Suprapubic skin (tissue), 4 donors: ENCODE results near the gene CHAF1A.

Source experiments
- EP300 ChIP-seq: sonication (generic); formaldehyde crosslinking; IDR thresholded peaks from one replicate; pipeline ENCODE4 v1.6.1; 2017; ENCODE audit warnings: antibody characterized with exemption
- POLR2A ChIP-seq, 2 donors: fragments of 450-650 bp; IDR thresholded peaks; one replicate each; pipeline ENCODE4 v1.6.1; 2017; ENCODE audit warnings: antibody characterized with exemption in 2 of 2, mild to moderate bottlenecking in 2 of 2, moderate library complexity in 2 of 2
- POLR2AphosphoS5 ChIP-seq, 3 donors: sonication (generic); formaldehyde crosslinking; IDR thresholded peaks; one replicate each; pipeline ENCODE4 v1.6.1; 2017; ENCODE audit warnings: antibody characterized with exemption in 3 of 3
- TF ChIP-seq, protein P1 (sequence below), 2 donors: fragments of 200-600 bp in 1 of 2; fragments of 450-650 bp in 1 of 2; sonication (generic) in 1 of 2; IDR thresholded peaks; one replicate each; pipeline ENCODE4 v1.5.1; 2016 to 2019; ENCODE audit warnings: antibody characterized with exemption in 2 of 2, mild to moderate bottlenecking in 1 of 2, moderate library complexity in 1 of 2

GRCh38 chr19:4405977-4406376 is 3.5 kb downstream of the CHAF1A start:
- TF ChIP-seq, protein P1, sequence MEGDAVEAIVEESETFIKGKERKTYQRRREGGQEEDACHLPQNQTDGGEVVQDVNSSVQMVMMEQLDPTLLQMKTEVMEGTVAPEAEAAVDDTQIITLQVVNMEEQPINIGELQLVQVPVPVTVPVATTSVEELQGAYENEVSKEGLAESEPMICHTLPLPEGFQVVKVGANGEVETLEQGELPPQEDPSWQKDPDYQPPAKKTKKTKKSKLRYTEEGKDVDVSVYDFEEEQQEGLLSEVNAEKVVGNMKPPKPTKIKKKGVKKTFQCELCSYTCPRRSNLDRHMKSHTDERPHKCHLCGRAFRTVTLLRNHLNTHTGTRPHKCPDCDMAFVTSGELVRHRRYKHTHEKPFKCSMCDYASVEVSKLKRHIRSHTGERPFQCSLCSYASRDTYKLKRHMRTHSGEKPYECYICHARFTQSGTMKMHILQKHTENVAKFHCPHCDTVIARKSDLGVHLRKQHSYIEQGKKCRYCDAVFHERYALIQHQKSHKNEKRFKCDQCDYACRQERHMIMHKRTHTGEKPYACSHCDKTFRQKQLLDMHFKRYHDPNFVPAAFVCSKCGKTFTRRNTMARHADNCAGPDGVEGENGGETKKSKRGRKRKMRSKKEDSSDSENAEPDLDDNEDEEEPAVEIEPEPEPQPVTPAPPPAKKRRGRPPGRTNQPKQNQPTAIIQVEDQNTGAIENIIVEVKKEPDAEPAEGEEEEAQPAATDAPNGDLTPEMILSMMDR (IDR thresholded peaks at IDR 0.05), result no peak
- no peak for TF ChIP-seq EP300
- no peak for TF ChIP-seq POLR2AphosphoS5 (IDR thresholded peaks at IDR 0.05)
- no peak for TF ChIP-seq POLR2A (IDR thresholded peaks at IDR 0.05)
